Lower leg skin (tissue), 4 donors: ENCODE results near the gene MYL6. TPM values are rescaled to one million over a fixed set of nuclear protein-coding genes. Genes with fewer than 3 reads are reported as not detected.
"Not testable (repeated sequence)": the region's sequence is repeated elsewhere in the genome, so short reads cannot be mapped to it uniquely, and the experiment has no call there.

Experiments
- DNase-seq, 2 donors: peaks; one replicate each; pipeline ENCODE4 v3.0.0-alpha.2; 2019; ENCODE audit warnings: low spot score in 2 of 2
- H3K4me3 ChIP-seq: fragments of 200-600 bp; sonication (generic); 2 replicates; pipeline ENCODE4 v1.5.1; 2017; ENCODE audit warnings: mild to moderate bottlenecking, low read depth; ENCODE audit not compliant: poor library complexity, severe bottlenecking
- CTCF ChIP-seq, 3 donors: fragments of 450-650 bp; IDR thresholded peaks; one replicate each; pipeline ENCODE4 v1.5.1; 2016; ENCODE audit warnings: antibody characterized with exemption in 3 of 3, mild to moderate bottlenecking in 3 of 3, moderate library complexity in 2 of 3
- POLR2A ChIP-seq, 2 donors: fragments of 450-650 bp; IDR thresholded peaks; one replicate each; pipeline ENCODE4 v1.6.1; 2016 to 2017; ENCODE audit warnings: antibody characterized with exemption in 2 of 2, mild to moderate bottlenecking in 1 of 2, moderate library complexity in 1 of 2
- WGBS, 2 donors: methylation state at CpG; one replicate each; pipeline ENCODE4 v1.1.5; 2018; 5-methylcytosine and 5-hydroxymethylcytosine counted together
- intact Hi-C: fragments of 100-400 bp; cut with DNase I; formaldehyde crosslinking; loops from one replicate; pipeline ENCODE4 v1.15.0; 2023; ENCODE audit warnings: low total_unique reads
- total RNA-seq, 4 donors: library from RNA; depleted of rRNA; stranded (reverse); fragments of >200 nt; gene quantifications; one replicate each; pipeline ENCODE4 v1.1.0, GENCODE V29; 2016

The MYL6 gene
- total RNA-seq, 4 donors from 2014 or later: 700 to 1,156 (median 824) TPM

- 0 to 1% methylated on average over 38 to 52 of the region's 93 CpGs for WGBS, 2 donors
- intact Hi-C loops: loop anchor here (5.0 kb wide), 1 partner anchor 62 kb away; the partner anchor contains the start of gene ESYT1
- H3K4me3 ChIP-seq: peak within 1 kb of the TSS; percentile 85
- DNase-seq: peak; percentile 85 to 97
- no peak for TF ChIP-seq POLR2A (IDR thresholded peaks at IDR 0.05)
- peak in 1 of 3 donors; percentile 57 for TF ChIP-seq CTCF (IDR thresholded peaks at IDR 0.05)
Measured at GRCh38 chr12:56189099-56189917, 31.1 kb downstream of the MYL6 start, which contains the start of gene SMARCC2. TSS of gene SMARCC2 (minus strand) at chr12:56189483. CDS start at chr12:56189461, 22 bp downstream.

GRCh38 chr12:56189918-56190694, 31.9 kb downstream of the MYL6 start:
- TF ChIP-seq CTCF (IDR thresholded peaks at IDR 0.05): no peak
- TF ChIP-seq POLR2A (IDR thresholded peaks at IDR 0.05): no peak
- peak; percentile 81 to 96 for DNase-seq
- intact Hi-C loops: loop anchor here (5.0 kb wide), 2 partner anchors 63 to 277 kb away; partner anchors contain the start of genes ESYT1 and SPRYD4
- H3K4me3 ChIP-seq: peak overlapping the region; percentile 85
- 1% methylated on average over 41 to 42 of the region's 42 CpGs for WGBS, 2 donors

- no peak for DNase-seq
- 24 to 28% methylated on average over 9 of the region's 9 CpGs for WGBS, 2 donors
- TF ChIP-seq POLR2A (IDR thresholded peaks at IDR 0.05) (no peak), CTCF (IDR thresholded peaks at IDR 0.05) (no peak)
- peak overlapping the region; percentile 85 for H3K4me3 ChIP-seq
- intact Hi-C loops: loop anchor here (5.0 kb wide), 1 partner anchor 277 kb away; the partner anchor contains the start of gene SPRYD4
Measured at GRCh38 chr12:56190695-56191155, 32.6 kb downstream of the MYL6 start.

GRCh38 chr12:56192582-56192981, 34.4 kb downstream of the MYL6 start:
- intact Hi-C loops: loop anchor here (5.0 kb wide), 1 partner anchor 275 kb away; the partner anchor contains the start of gene SPRYD4
- TF ChIP-seq POLR2A (IDR thresholded peaks at IDR 0.05) (no peak), CTCF (IDR thresholded peaks at IDR 0.05) (no peak)
- DNase-seq: no peak
- H3K4me3 ChIP-seq: no peak overlapping the region

GRCh38 chr12:56193025-56193578, 34.9 kb downstream of the MYL6 start:
- WGBS, 2 donors: 50 to 68% methylated on average over 1 of the region's 1 CpG
- intact Hi-C loops: loop anchor here (5.0 kb wide), 1 partner anchor 274 kb away; the partner anchor contains the start of gene SPRYD4
- no peak overlapping the region for H3K4me3 ChIP-seq
- DNase-seq: peak in 1 of 2 donors; percentile 81
- TF ChIP-seq POLR2A (IDR thresholded peaks at IDR 0.05) (no peak), CTCF (IDR thresholded peaks at IDR 0.05) (peak in 1 of 3 donors; percentile 12)

GRCh38 chr12:56196818-56197550, 38.8 kb downstream of the MYL6 start:
- intact Hi-C loops: not testable (repeated sequence)

More at GRCh38 chr12:56196818-56197550, 38.8 kb downstream of the MYL6 start:
- not testable (repeated sequence) for H3K4me3 ChIP-seq, DNase-seq
- WGBS, 2 donors: 75 to 78% methylated on average over 11 of the region's 11 CpGs
